SK-N-SH (cell line): ENCODE measurements around the gene CCDC149. TPM values are rescaled to one million over a fixed set of nuclear protein-coding genes. Genes with fewer than 3 reads are reported as not detected.

Experiments
- CTCF ChIA-PET: fragments of 300-600, 350-600 bp; formaldehyde crosslinking; extraction: SDS; loops from one replicate; lab custom pipeline; 2021; lab: Yijun Ruan, JAX
- POLR2A ChIA-PET: fragments of 350-600 bp; sonication (Branson Sonifier 250); formaldehyde crosslinking; extraction: SDS; loops from one replicate; lab custom pipeline; 2020; ENCODE audit warnings: antibody characterized with exemption, inconsistent platforms; lab: Yijun Ruan, JAX
- DNase-seq: peaks from one replicate; pipeline ENCODE4 v3.0.0; 2012
- H2AFZ ChIP-seq: fragments of 200-600 bp; sonication (generic); 2 replicates; pipeline ENCODE4 v1.8.1; 2016; ENCODE audit warnings: antibody characterized with exemption, mild to moderate bottlenecking, low read depth
- H3F3A ChIP-seq: fragments of 200-600 bp; sonication (generic); replicated peaks from 2 replicates; pipeline ENCODE3; 2016; ENCODE audit warnings: antibody characterized with exemption, mild to moderate bottlenecking; ENCODE audit not compliant: insufficient read depth
- H3K27ac ChIP-seq, 2 experiments: fragments of 200-500 bp in 1 of 2; fragments of 200-600 bp in 1 of 2; sonication (Bioruptor generic) in 1 of 2; sonication (generic), shearing (Covaris generic) in 1 of 2; 2 replicates each; pipeline versions ENCODE4 v1.5.1 to v1.6.1; 2014 to 2016; ENCODE audit warnings: low read depth in 2 of 2, inconsistent platforms in 1 of 2, low read length in 1 of 2, mild to moderate bottlenecking in 1 of 2, mixed read lengths in 1 of 2
- H3K27me3 ChIP-seq: fragments of 200-600 bp; sonication (generic), shearing (Covaris generic); 2 replicates; pipeline ENCODE4 v1.6.1; 2016; ENCODE audit warnings: mixed run types; ENCODE audit not compliant: insufficient read depth
- H3K36me3 ChIP-seq, 2 experiments: fragments of 200-500 bp in 1 of 2; fragments of 200-600 bp in 1 of 2; sonication (Bioruptor generic) in 1 of 2; sonication (generic) in 1 of 2; replicated peaks in 1 of 2; 2 replicates each; pipeline versions ENCODE3 to v1.5.1; 2014 to 2016; ENCODE audit warnings: low read length in 1 of 2, mild to moderate bottlenecking in 1 of 2; ENCODE audit not compliant: insufficient read depth in 2 of 2, control insufficient read depth in 1 of 2
- H3K4me1 ChIP-seq, 2 experiments: fragments of 200-500 bp in 1 of 2; fragments of 200-600 bp in 1 of 2; sonication (Bioruptor generic) in 1 of 2; sonication (generic), shearing (Covaris generic) in 1 of 2; 2 replicates each; pipeline versions ENCODE4 v1.5.1 to v1.6.1; 2014 to 2016; ENCODE audit warnings: low read depth in 1 of 2, low read length in 1 of 2, mixed run types in 1 of 2; ENCODE audit not compliant: insufficient read depth in 2 of 2, control insufficient read depth in 1 of 2
- H3K4me2 ChIP-seq: fragments of 200-600 bp; sonication (generic), shearing (Covaris generic); 2 replicates; pipeline ENCODE4 v1.6.1; 2017; ENCODE audit warnings: mixed run types
- H3K4me3 ChIP-seq, 2 experiments: fragments of 200-500 bp in 1 of 2; fragments of 200-600 bp in 1 of 2; sonication (Bioruptor generic) in 1 of 2; sonication (generic), shearing (Covaris generic) in 1 of 2; 2 replicates each; pipeline versions ENCODE4 v1.5.1 to v1.8.1; 2014 to 2016; ENCODE audit warnings: low read depth in 2 of 2, inconsistent platforms in 1 of 2, low read length in 1 of 2, mild to moderate bottlenecking in 1 of 2, mixed read lengths in 1 of 2, moderate library complexity in 1 of 2
- H3K79me2 ChIP-seq: fragments of 200-600 bp; sonication (generic); 2 replicates; pipeline ENCODE4 v1.8.1; 2017; ENCODE audit warnings: mild to moderate bottlenecking; ENCODE audit not compliant: insufficient read depth
- H3K9ac ChIP-seq: fragments of 200-600 bp; sonication (generic); 2 replicates; pipeline ENCODE4 v1.6.1; 2017; ENCODE audit warnings: mixed run types
- H3K9me2 ChIP-seq: fragments of 200-600 bp; sonication (generic); 2 replicates; pipeline ENCODE4 v1.6.1; 2017; ENCODE audit warnings: mixed run types
- H3K9me3 ChIP-seq: fragments of 200-600 bp; sonication (generic); 2 replicates; pipeline ENCODE4 v1.6.1; 2017; ENCODE audit warnings: mixed run types, mild to moderate bottlenecking, moderate library complexity
- H4K20me1 ChIP-seq: fragments of 200-600 bp; sonication (generic); 2 replicates; pipeline ENCODE4 v1.6.1; 2017; ENCODE audit warnings: mild to moderate bottlenecking, mixed run types; ENCODE audit not compliant: insufficient read depth
- CHD2 ChIP-seq: fragments of 150-350 bp; IDR thresholded peaks from 2 replicates; pipeline ENCODE4 v1.6.1; 2018; ENCODE audit warnings: low read length; ENCODE audit not compliant: partially characterized antibody
- EP300 ChIP-seq, 2 experiments: IDR thresholded peaks; 2 replicates each; pipeline versions ENCODE4 v1.4.0 to v1.6.1; 2012; ENCODE audit warnings: borderline replicate concordance in 1 of 2, low read depth in 1 of 2, low read length in 1 of 2
- EZH2phosphoT487 ChIP-seq: fragments of 200-600 bp; sonication (generic); IDR thresholded peaks from 2 replicates; pipeline ENCODE4 v1.6.1; 2017; ENCODE audit warnings: low read depth, mixed run types, mild to moderate bottlenecking, antibody characterized with exemption, moderate library complexity, borderline replicate concordance
- FOSL2 ChIP-seq: IDR thresholded peaks from 2 replicates; pipeline ENCODE4 v1.4.0; 2012; ENCODE audit warnings: low read depth, mild to moderate bottlenecking, moderate library complexity, borderline replicate concordance
- FOXJ3 ChIP-seq: sonication (generic); formaldehyde crosslinking; IDR thresholded peaks from 2 replicates; pipeline ENCODE4 v1.5.1; 2020; ENCODE audit warnings: mild to moderate bottlenecking, missing genetic modification reagents
- FOXM1 ChIP-seq: IDR thresholded peaks from 2 replicates; pipeline ENCODE4 v1.4.0; 2012; ENCODE audit warnings: low read depth, mild to moderate bottlenecking
- IRF3 ChIP-seq: fragments of 150-350 bp; IDR thresholded peaks from 2 replicates; pipeline ENCODE4 v1.6.1; 2016; ENCODE audit warnings: mild to moderate bottlenecking, low read depth, low read length
- JUND ChIP-seq: IDR thresholded peaks from 2 replicates; pipeline ENCODE4 v1.4.0; 2012
- MEF2A ChIP-seq: IDR thresholded peaks from 2 replicates; pipeline ENCODE4 v1.4.0; 2012; ENCODE audit warnings: low read depth, borderline replicate concordance
- NFIC ChIP-seq: IDR thresholded peaks from 2 replicates; pipeline ENCODE4 v1.4.0; 2012; ENCODE audit warnings: borderline replicate concordance
- NRF1 ChIP-seq: IDR thresholded peaks from 2 replicates; pipeline ENCODE4 v1.6.1; 2012; ENCODE audit warnings: low read depth, mild to moderate bottlenecking, low read length
- POLR2AphosphoS5 ChIP-seq: IDR thresholded peaks from 2 replicates; pipeline ENCODE4 v1.6.1; 2012; ENCODE audit warnings: low read depth, low read length
- RAD21 ChIP-seq: IDR thresholded peaks from 2 replicates; pipeline ENCODE4 v1.6.1; 2012; ENCODE audit warnings: mild to moderate bottlenecking, low read length
- REST ChIP-seq: IDR thresholded peaks from 2 replicates; pipeline ENCODE4 v1.6.1; 2012; ENCODE audit warnings: mild to moderate bottlenecking, low read depth, low read length, moderate library complexity
- RXRA ChIP-seq: IDR thresholded peaks from 2 replicates; pipeline ENCODE4 v1.4.0; 2012; ENCODE audit warnings: low read depth, mild to moderate bottlenecking, borderline replicate concordance
- SMC3 ChIP-seq: IDR thresholded peaks from 2 replicates; pipeline ENCODE4 v1.6.1; 2012; ENCODE audit warnings: low read depth, low read length, improper control_type of control experiment
- TAF1 ChIP-seq: IDR thresholded peaks from 2 replicates; pipeline ENCODE4 v1.6.1; 2012; ENCODE audit warnings: low read depth, mild to moderate bottlenecking, low read length, moderate library complexity, borderline replicate concordance
- TEAD4 ChIP-seq: IDR thresholded peaks from 2 replicates; pipeline ENCODE4 v1.4.0; 2012; ENCODE audit warnings: mild to moderate bottlenecking, borderline replicate concordance; ENCODE audit not compliant: insufficient read depth
- USF1 ChIP-seq: IDR thresholded peaks from 2 replicates; pipeline ENCODE4 v1.4.0; 2012; ENCODE audit warnings: low read depth, borderline replicate concordance
- YY1 ChIP-seq: IDR thresholded peaks from 2 replicates; pipeline ENCODE4 v1.4.0; 2012; ENCODE audit warnings: low read depth, mild to moderate bottlenecking
- ZBTB33 ChIP-seq: IDR thresholded peaks from 2 replicates; pipeline ENCODE4 v1.4.0; 2012; ENCODE audit warnings: low read depth, borderline replicate concordance
- WGBS: methylation state at CpG from one replicate; pipeline ENCODE4 v1.1.6; 2017; ENCODE audit warnings: low lambda C conversion rate; 5-methylcytosine and 5-hydroxymethylcytosine counted together
- polyA plus RNA-seq, 3 experiments: library from polyadenylated mRNA; depleted of rRNA; stranded (reverse); fragments of >200 nt; gene quantifications; 2 replicates each; pipeline ENCODE4 v1.2.3, GENCODE V29; 2012

The CCDC149 gene
- polyA plus RNA-seq, 1 of the 3 experiments (the other 2 are of a cell fraction): 5.5 TPM

GRCh38 chr4:24808955-24809354 is 103.9 kb downstream of the CCDC149 start:
- Histone ChIP-seq H3K9me2 (no peaks in the 10 kb centered on the region), H3K36me3 (peaks cover 0 to 10% of the 10 kb centered on the region in 2 experiments), H2AFZ (no peak overlapping the region), H3K79me2 (no peaks in the 10 kb centered on the region)
- DNase-seq: no peak
- WGBS: 97% methylated on average over 6 of the region's 6 CpGs
- no peak for TF ChIP-seq FOXM1
- TF ChIP-seq FOXJ3 (CRISPR knock-in tag): no peak
- no peak for TF ChIP-seq EZH2phosphoT487
- no peak for TF ChIP-seq TEAD4
- TF ChIP-seq EP300 (IDR thresholded peaks at IDR 0.05; ENCODE audit: borderline replicate concordance in 1 of 2, low read depth in 1 of 2, low read length in 1 of 2): no peak
- no peak for TF ChIP-seq SMC3
- no peak for TF ChIP-seq POLR2AphosphoS5
- no peak for TF ChIP-seq JUND
- TF ChIP-seq, all 33 proteins: peak for 0
- H3K27me3 ChIP-seq: no peaks in the 10 kb centered on the region
- no peak overlapping the region for H3K27ac ChIP-seq
- no peak overlapping the region for H3K4me3 ChIP-seq
- H3K4me1 ChIP-seq: no peaks in the 10 kb centered on the region
- no peak overlapping the region for H3K9ac ChIP-seq
- ChIA-PET POLR2A (no interaction called here), CTCF (interaction anchor here (1.1 kb wide), 1 partner anchor 26 kb away, joined by 3 read pairs; no protein-coding TSS in a partner anchor)
- H3K4me2 ChIP-seq: no peak overlapping the region
- H3F3A ChIP-seq: no peaks in the 10 kb centered on the region
- H3K9me3 ChIP-seq: no peaks in the 10 kb centered on the region
- no peaks in the 10 kb centered on the region for H4K20me1 ChIP-seq

GRCh38 chr4:24808261-24808660 is 104.6 kb downstream of the CCDC149 start:
- H3K27me3 ChIP-seq: no peaks in the 10 kb centered on the region

More at GRCh38 chr4:24808261-24808660, 104.6 kb downstream of the CCDC149 start:
- Histone ChIP-seq H3K4me3 (no peak overlapping the region), H3K79me2 (no peaks in the 10 kb centered on the region), H3K4me2 (no peak overlapping the region), H3K27ac (no peak overlapping the region), H4K20me1 (no peaks in the 10 kb centered on the region), H2AFZ (no peak overlapping the region), H3K9me2 (no peaks in the 10 kb centered on the region), H3F3A (no peaks in the 10 kb centered on the region), H3K9ac (no peak overlapping the region), H3K4me1 (no peaks in the 10 kb centered on the region), H3K9me3 (no peaks in the 10 kb centered on the region), H3K36me3 (peaks cover 0 to 10% of the 10 kb centered on the region in 2 experiments)
- ChIA-PET POLR2A (no interaction called here), CTCF (interaction anchor here (0.9 to 1.1 kb wide), 2 partner anchors 13 to 26 kb away, joined by 3 read pairs; no protein-coding TSS in a partner anchor)
- no peak for DNase-seq
- 92% methylated on average over 14 of the region's 14 CpGs for WGBS
- TF ChIP-seq MEF2A: no peak
- no peak for TF ChIP-seq YY1
- TF ChIP-seq NRF1: no peak
- TF ChIP-seq NFIC: no peak
- no peak for TF ChIP-seq IRF3
- no peak for TF ChIP-seq ZBTB33
- TF ChIP-seq TAF1: no peak
- TF ChIP-seq FOXJ3 (CRISPR knock-in tag): no peak
- TF ChIP-seq USF1: no peak
- no peak for TF ChIP-seq EZH2phosphoT487
- TF ChIP-seq RXRA: no peak
- no peak for TF ChIP-seq FOSL2
- no peak for TF ChIP-seq CHD2
- TF ChIP-seq REST: no peak
- TF ChIP-seq SMC3: no peak
- TF ChIP-seq JUND: no peak
- no peak for TF ChIP-seq POLR2AphosphoS5
- no peak for TF ChIP-seq RAD21
